HCEC 1CT (cell line): Measurements from ENCODE around the gene TEKTIP1.
"Not testable (repeated sequence)": the region's sequence is repeated elsewhere in the genome, so short reads cannot be mapped to it uniquely, and the experiment has no call there.

Experiments used
- DNase-seq: peaks from one replicate; pipeline ENCODE4 v3.0.0-alpha.2; 2017

TEKTIP1 gene

GRCh38 chr19:3508121-3508661 lies 30.8 kb upstream of the TEKTIP1 start:
- DNase-seq, result not testable (repeated sequence)

- no peak for DNase-seq
These were observed 30.0 kb upstream of the TEKTIP1 start for GRCh38 chr19:3508771-3509535.

GRCh38 chr19:3509566-3509989 lies 29.4 kb upstream of the TEKTIP1 start:
- peak; percentile 40 for DNase-seq

- no peak for DNase-seq
These were observed 28.2 kb upstream of the TEKTIP1 start for GRCh38 chr19:3510727-3511126.

- no peak for DNase-seq
These were observed 27.3 kb upstream of the TEKTIP1 start for GRCh38 chr19:3511506-3512251.

- no peak for DNase-seq
These were observed 26.3 kb upstream of the TEKTIP1 start for GRCh38 chr19:3512562-3513228.

- DNase-seq, result no peak
These were observed 25.5 kb upstream of the TEKTIP1 start for GRCh38 chr19:3513229-3514140.

- DNase-seq, result peak; percentile 39
These were observed 24.0 kb upstream of the TEKTIP1 start for GRCh38 chr19:3514930-3515329.

- no peak for DNase-seq
These were observed 23.0 kb upstream of the TEKTIP1 start for GRCh38 chr19:3515891-3516422.

GRCh38 chr19:3516675-3517207 lies 22.2 kb upstream of the TEKTIP1 start:
- no peak for DNase-seq

- DNase-seq, result no peak
These were observed 21.3 kb upstream of the TEKTIP1 start for GRCh38 chr19:3517638-3518037.

- no peak for DNase-seq
These were observed 20.7 kb upstream of the TEKTIP1 start for GRCh38 chr19:3518255-3518654.

- no peak for DNase-seq
These were observed 20.3 kb upstream of the TEKTIP1 start for GRCh38 chr19:3518659-3519058.

GRCh38 chr19:3519126-3519525 lies 19.8 kb upstream of the TEKTIP1 start:
- no peak for DNase-seq

GRCh38 chr19:3520166-3521103 lies 18.5 kb upstream of the TEKTIP1 start:
- DNase-seq, result no peak

GRCh38 chr19:3521104-3521445 lies 17.9 kb upstream of the TEKTIP1 start:
- no peak for DNase-seq

GRCh38 chr19:3522421-3523360 lies 16.3 kb upstream of the TEKTIP1 start:
- DNase-seq, result no peak

GRCh38 chr19:3523361-3524077 lies 15.5 kb upstream of the TEKTIP1 start:
- no peak for DNase-seq
